GM18520 (cell line): ENCODE data around the gene ERBIN.
"Not testable (repeated sequence)": the region's sequence is repeated elsewhere in the genome, so short reads cannot be mapped to it uniquely, and the experiment has no call there.

Experiments
- ATAC-seq: cut with Tn5 transposase; IDR thresholded peaks from one replicate; pipeline ENCODE4 v1.9.1; 2021; ENCODE audit not compliant: unreplicated experiment

The ERBIN gene

GRCh38 chr5:65926276-65926783 lies at the start of gene ERBIN:
Gene ERBIN, plus strand, starts transcription at chr5:65926575. Its CDS starts 66,144 bp downstream, at chr5:65992719.
- ATAC-seq: peak; percentile 17

DNA sequence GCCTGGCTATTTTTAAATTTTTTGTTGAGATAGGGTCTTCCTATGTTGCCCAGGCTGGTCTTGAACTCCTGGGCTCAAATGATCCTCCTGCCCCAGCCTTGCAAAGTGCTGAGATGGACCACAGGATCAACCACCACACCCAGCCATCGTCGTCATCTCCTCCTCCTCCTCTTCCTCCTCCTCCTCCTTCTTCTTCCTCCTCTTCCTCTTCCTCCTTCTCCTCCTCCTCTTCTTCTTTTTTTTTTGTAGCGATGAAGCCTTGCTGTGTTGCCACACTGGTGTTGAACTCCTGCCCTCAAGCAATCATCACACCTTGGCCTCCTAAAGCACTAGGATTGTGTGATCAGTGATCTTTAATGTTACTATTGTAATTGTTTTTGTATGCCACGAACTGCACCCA lies 49.4 kb upstream of the ERBIN start:
- no peak for ATAC-seq

DNA sequence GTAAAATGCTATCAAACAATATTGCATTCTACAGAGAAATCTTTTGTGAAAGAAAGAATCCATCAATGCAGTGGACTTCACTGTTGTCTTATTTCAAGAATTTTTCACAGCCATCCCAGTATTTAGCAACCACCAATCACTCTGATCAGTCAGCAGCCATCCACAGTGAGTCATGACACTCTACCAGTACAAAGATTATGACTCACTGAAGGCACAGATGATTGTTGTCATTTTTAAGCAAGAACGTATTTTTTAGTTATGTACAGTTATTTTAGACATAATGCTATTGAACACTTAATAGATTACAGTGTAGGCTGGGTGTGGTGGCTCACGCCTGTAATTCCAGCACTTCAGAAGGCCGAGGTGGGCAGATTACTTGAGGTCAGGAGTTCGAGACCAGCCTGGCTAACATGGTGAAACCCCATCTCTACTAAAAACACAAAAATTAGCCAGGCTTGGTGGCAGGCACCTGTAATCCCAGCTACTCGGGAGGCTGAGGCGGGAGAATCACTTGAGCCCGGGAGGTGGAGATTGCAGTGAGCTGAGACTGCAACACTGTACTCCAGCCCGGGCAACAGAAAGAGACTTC lies 46.6 kb upstream of the ERBIN start:
- ATAC-seq: not testable (repeated sequence)

DNA sequence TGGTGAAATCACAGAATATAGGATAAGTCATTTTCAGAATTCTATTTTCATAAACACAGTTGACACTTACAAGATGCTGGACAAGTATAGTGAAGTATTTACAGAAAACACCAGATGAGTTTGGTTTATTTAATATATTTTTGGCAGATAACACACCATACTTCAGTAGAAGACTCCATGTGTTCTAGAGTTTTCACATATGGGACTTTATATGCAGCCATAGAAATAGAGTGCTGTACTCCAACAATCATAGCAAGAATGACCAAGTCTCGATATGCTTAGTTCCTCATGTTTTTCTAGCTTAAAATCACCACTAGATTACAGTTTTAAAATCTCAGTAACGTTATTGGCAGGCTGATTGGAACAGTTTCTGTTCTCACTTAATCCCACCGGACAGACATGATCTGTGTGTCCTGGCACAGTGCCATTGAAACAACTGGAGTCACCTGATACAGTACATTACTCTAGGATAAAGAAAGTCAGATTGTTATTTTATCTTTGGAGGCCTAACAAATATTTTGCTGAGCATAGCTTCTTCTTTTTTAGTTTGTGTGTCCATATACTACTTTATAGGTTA lies 45.8 kb upstream of the ERBIN start:
- no peak for ATAC-seq

- ATAC-seq: no peak
Observed at GRCh38 chr5:65882278-65882677, 44.1 kb upstream of the ERBIN start.

DNA sequence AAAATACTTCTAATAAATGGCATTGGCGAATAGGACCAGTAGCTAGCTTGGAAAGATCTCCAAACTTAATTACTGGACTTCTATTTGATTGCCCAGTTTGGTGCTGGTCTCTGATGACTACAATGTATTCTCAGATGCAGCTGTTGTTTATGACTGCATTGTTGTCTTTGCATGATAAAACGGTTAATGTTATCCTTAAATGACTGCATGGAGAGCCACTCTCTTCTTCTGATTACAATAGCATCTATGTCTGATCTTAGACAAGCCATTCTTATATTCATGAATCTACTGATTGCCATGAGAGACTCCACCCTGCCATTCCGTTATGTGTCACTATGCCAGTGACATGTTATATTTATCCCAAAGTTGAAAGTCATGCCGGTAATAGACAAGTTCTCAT lies 42.9 kb upstream of the ERBIN start:
- no peak for ATAC-seq

DNA sequence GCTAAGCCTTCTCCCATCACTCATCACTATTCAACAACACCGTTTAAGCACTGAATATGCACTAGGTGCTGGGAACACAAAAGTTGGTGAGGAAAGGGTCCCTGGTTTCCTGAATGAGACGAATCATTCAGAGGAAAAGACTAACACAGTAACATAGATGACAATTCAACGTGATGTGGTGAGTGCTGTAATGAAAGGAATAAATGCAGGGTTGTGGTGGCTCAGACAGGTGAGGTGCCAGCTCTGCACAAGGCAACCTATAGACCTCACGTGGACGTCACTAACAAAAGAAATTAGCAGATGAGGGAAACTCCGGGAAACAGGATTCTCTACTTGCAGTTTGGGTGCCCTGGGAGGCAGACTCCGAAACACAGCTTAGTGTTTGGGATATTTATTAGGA lies 40.0 kb upstream of the ERBIN start:
- no peak for ATAC-seq

GRCh38 chr5:65892024-65892423 lies 34.4 kb upstream of the ERBIN start:
- not testable (repeated sequence) for ATAC-seq

DNA sequence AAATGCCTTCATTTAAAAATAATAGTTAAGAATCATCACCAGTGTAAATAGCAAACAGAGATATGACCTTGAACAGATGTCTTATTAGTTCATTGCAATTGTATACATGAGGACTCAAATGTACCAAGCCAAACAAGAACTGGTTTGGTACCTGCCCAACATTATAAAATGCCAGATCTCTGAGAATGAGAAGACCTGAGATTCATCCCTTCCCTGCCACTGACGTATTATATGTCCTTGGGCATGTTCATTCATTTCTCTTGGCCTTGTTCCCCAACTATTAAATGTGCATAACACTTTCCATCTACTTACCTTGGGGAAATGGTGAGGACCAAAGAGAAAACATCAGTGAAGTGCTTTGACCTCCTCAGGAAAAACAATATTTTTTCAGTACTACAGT lies 33.6 kb upstream of the ERBIN start:
- no peak for ATAC-seq

- ATAC-seq: no peak
Observed at GRCh38 chr5:65893749-65894430, 32.5 kb upstream of the ERBIN start.

GRCh38 chr5:65895891-65896290 lies 30.5 kb upstream of the ERBIN start:
- no peak for ATAC-seq

- ATAC-seq: no peak
Observed at GRCh38 chr5:65900746-65901145, 25.6 kb upstream of the ERBIN start.

DNA sequence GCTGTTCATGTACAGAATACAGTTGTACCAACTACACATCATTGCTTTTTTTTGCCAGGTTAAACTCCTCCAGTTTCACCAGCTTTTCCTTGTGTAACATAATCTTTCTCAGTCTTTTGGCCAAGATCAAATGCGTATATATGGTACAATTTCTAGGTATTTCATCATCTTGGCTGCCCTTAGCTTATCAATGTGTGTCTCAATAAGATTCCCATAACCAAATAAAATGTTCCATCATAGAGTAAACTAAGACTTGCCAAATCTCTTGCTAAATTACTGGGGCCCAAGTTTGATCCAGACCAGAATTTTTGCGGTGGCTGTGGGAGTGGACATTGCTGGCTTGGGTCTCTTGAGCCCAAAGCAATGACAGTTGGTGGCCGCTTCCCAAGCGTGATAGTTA lies 24.3 kb upstream of the ERBIN start:
- no peak for ATAC-seq

- ATAC-seq: no peak
Observed at GRCh38 chr5:65903581-65903980, 22.8 kb upstream of the ERBIN start.

- ATAC-seq: no peak
Observed at GRCh38 chr5:65906256-65906655, 20.1 kb upstream of the ERBIN start.

- ATAC-seq: no peak
Observed at GRCh38 chr5:65907135-65907534, 19.2 kb upstream of the ERBIN start.

GRCh38 chr5:65910711-65911110 lies 15.7 kb upstream of the ERBIN start:
- no peak for ATAC-seq

GRCh38 chr5:65912311-65912710 lies 14.1 kb upstream of the ERBIN start:
- no peak for ATAC-seq

- no peak for ATAC-seq
Observed at GRCh38 chr5:65913519-65913918, 12.9 kb upstream of the ERBIN start.

DNA sequence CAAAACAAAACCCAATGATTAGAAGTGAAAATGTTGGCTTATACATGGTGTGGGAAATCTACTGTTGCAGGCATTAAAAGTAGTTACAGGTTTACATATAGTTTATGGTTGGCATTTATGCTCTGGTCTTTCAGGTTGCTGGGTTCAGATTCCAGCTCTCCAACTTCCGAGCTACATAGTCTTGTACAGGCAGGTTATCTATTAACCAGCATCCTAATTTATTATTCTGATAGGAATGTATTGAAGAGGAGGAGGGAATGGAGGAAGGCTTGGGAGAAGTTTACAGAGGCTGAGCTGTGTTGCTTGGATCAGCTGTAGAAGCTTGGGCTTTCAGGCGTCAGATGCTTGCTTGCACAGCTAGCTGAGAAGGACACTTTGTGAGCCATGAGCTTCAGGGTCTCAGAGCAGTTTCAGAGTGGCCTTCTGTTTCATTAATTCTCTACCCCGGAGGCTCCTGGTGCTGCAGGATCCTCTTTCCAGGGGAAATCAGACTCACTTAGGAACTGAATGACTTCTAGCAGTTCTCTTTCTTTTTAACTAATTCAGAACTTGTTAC lies 11.7 kb upstream of the ERBIN start:
- ATAC-seq: no peak

GRCh38 chr5:65915661-65916060 lies 10.7 kb upstream of the ERBIN start:
- not testable (repeated sequence) for ATAC-seq

DNA sequence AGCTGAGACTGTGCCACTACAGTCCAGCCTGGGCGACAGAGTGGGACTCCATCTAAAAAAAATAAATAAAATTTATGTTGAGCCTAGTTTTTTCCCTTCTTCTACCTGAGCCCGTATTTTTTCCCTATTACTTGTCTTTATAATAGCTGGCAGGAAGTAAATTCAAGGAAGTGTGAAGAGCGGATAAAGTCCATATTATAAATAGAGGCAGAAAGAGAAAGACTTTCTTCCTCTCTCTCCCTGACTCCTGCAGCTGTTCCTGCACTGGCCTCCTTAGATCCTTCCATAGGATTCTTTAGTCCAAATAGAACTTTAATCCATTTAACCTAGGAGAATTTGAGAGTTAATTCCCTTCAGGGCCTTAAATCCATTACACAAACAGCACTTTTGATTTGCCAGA lies 10.3 kb upstream of the ERBIN start:
- no peak for ATAC-seq
